ENCODE measurements around the gene SERINC5. TPM values are rescaled to one million over a fixed set of nuclear protein-coding genes. Genes with fewer than 3 reads are reported as not detected.
A peak's percentile ranks its signal among the peaks of the same experiment; 100 is the strongest.

SERINC5 gene
- polyA plus RNA-seq, 3 donors, result 5.0 to 35.9 (median 7.3) TPM

GRCh38 chr5:80117446-80117845, 138.4 kb downstream of the SERINC5 start:
- no peaks in the 10 kb centered on the region for H4K20me1 ChIP-seq (ENCODE audit: insufficient read depth, low read length)
- H3K9me3 Mint-ChIP-seq, result peaks cover 9 to 28% (median 22%) of the 10 kb centered on the region in 7 donors
- no peak for TF ChIP-seq CTCF (IDR thresholded peaks at IDR 0.05)
- no peaks in the 10 kb centered on the region for H3K79me2 ChIP-seq (ENCODE audit: insufficient read depth, low read length)
- H3K27ac Mint-ChIP-seq, result peak overlapping the region in 1 of 7 donors; percentile 47
- H3K4me3 Mint-ChIP-seq, result no peak overlapping the region
- H3K9ac ChIP-seq (ENCODE audit: insufficient read depth, low read length, poor library complexity, severe bottlenecking), result no peak overlapping the region
- H3K4me1 Mint-ChIP-seq, result peaks cover 19% of the 10 kb centered on the region
- H3K36me3 Mint-ChIP-seq, result peaks cover 12 to 19% of the 10 kb centered on the region in 2 donors
- H2AFZ ChIP-seq (ENCODE audit: insufficient read depth, low read depth, low read length, poor library complexity, severe bottlenecking), result no peak overlapping the region
- H3K4me3 ChIP-seq (replicated peaks in 1 of 3; ENCODE audit: low read depth in 2 of 3, low read length in 3 of 3), result no peak overlapping the region
- H3K4me2 ChIP-seq (replicated peaks; ENCODE audit: extremely low read depth, low read length, poor library complexity, severe bottlenecking), result no peak overlapping the region
- no peak for DNase-seq
- H3K27me3 Mint-ChIP-seq (ENCODE audit: low read depth in 3 of 3), result no peaks in the 10 kb centered on the region
- no peaks in the 10 kb centered on the region for H3K27me3 ChIP-seq (ENCODE audit: control insufficient read depth in 2 of 2, insufficient read depth in 2 of 2, low read length in 2 of 2)
- no peaks in the 10 kb centered on the region for H3K36me3 ChIP-seq (replicated peaks in 1 of 2; ENCODE audit: control insufficient read depth in 1 of 2, insufficient read depth in 2 of 2, low read length in 2 of 2)
- H3K27ac ChIP-seq (ENCODE audit: low read depth in 1 of 2, low read length in 2 of 2), result no peak overlapping the region
- peaks cover 10 to 15% of the 10 kb centered on the region in 2 donors for H3K4me1 ChIP-seq (ENCODE audit: control insufficient read depth in 1 of 2, insufficient read depth in 2 of 2, low read length in 2 of 2)
- intact Hi-C loops (cut with micrococcal nuclease), result no loop called here
- H3K9me3 ChIP-seq (replicated peaks in 1 of 2; ENCODE audit: control insufficient read depth in 1 of 2, insufficient read depth in 1 of 2, low read length in 2 of 2), result peaks cover 0 to 15% of the 10 kb centered on the region in 2 donors

- 100% methylated on average over 3 of the region's 4 CpGs for WGBS (ENCODE audit: insufficient coverage)
- DNase-seq, result no peak
- Histone ChIP-seq H3K4me2 (replicated peaks; ENCODE audit: extremely low read depth, low read length, poor library complexity, severe bottlenecking) (no peak overlapping the region), H2AFZ (ENCODE audit: insufficient read depth, low read depth, low read length, poor library complexity, severe bottlenecking) (no peak overlapping the region), H3K27ac (ENCODE audit: low read depth in 1 of 2, low read length in 2 of 2) (no peak overlapping the region), H4K20me1 (ENCODE audit: insufficient read depth, low read length) (no peaks in the 10 kb centered on the region), H3K9ac (ENCODE audit: insufficient read depth, low read length, poor library complexity, severe bottlenecking) (no peak overlapping the region), H3K79me2 (ENCODE audit: insufficient read depth, low read length) (no peaks in the 10 kb centered on the region), H3K36me3 (replicated peaks in 1 of 2; ENCODE audit: control insufficient read depth in 1 of 2, insufficient read depth in 2 of 2, low read length in 2 of 2) (no peaks in the 10 kb centered on the region), H3K4me3 (replicated peaks in 1 of 3; ENCODE audit: low read depth in 2 of 3, low read length in 3 of 3) (no peak overlapping the region), H3K27me3 (ENCODE audit: control insufficient read depth in 2 of 2, insufficient read depth in 2 of 2, low read length in 2 of 2) (no peaks in the 10 kb centered on the region), H3K9me3 (replicated peaks in 1 of 2; ENCODE audit: control insufficient read depth in 1 of 2, insufficient read depth in 1 of 2, low read length in 2 of 2) (peaks cover 0 to 15% of the 10 kb centered on the region in 2 donors), H3K4me1 (ENCODE audit: control insufficient read depth in 1 of 2, insufficient read depth in 2 of 2, low read length in 2 of 2) (peaks cover 0 to 6% of the 10 kb centered on the region in 2 donors)
- H3K27ac Mint-ChIP-seq, result peak overlapping the region in 1 of 7 donors; percentile 64
- peaks cover 10% of the 10 kb centered on the region for H3K4me1 Mint-ChIP-seq
- H3K9me3 Mint-ChIP-seq, result peaks cover 9 to 27% (median 22%) of the 10 kb centered on the region in 7 donors
- H3K4me3 Mint-ChIP-seq, result no peak overlapping the region
- no peaks in the 10 kb centered on the region for H3K27me3 Mint-ChIP-seq (ENCODE audit: low read depth in 3 of 3)
- intact Hi-C loops (cut with micrococcal nuclease), result no loop called here
- TF ChIP-seq CTCF (IDR thresholded peaks at IDR 0.05), result no peak
- peaks cover 12 to 15% of the 10 kb centered on the region in 2 donors for H3K36me3 Mint-ChIP-seq
Observed at GRCh38 chr5:80116465-80116864, 139.4 kb downstream of the SERINC5 start.
